Muscle of leg (tissue), 11 donors: ENCODE results near the gene PLEKHM3. TPM values are rescaled to one million over a fixed set of nuclear protein-coding genes. Genes with fewer than 3 reads are reported as not detected.
A peak's percentile ranks its signal among the peaks of the same experiment; 100 is the strongest.

Experiments used
- DNase-seq: peaks from one replicate; pipeline ENCODE4 v3.0.0; 2013
- H3K27ac ChIP-seq: one replicate; pipeline ENCODE4 v1.5.1; 2013; ENCODE audit warnings: mild to moderate bottlenecking, low read length, control low read depth
- H3K27me3 ChIP-seq: one replicate; pipeline ENCODE4 v1.6.1; 2013; ENCODE audit warnings: low read length; ENCODE audit not compliant: control insufficient read depth, insufficient read depth
- H3K36me3 ChIP-seq: one replicate; pipeline ENCODE4 v1.6.1; 2013; ENCODE audit warnings: low read length; ENCODE audit not compliant: control insufficient read depth, insufficient read depth
- H3K4me1 ChIP-seq: one replicate; pipeline ENCODE4 v1.6.1; 2013; ENCODE audit warnings: low read length; ENCODE audit not compliant: control insufficient read depth, insufficient read depth
- H3K4me3 ChIP-seq: one replicate; pipeline ENCODE4 v1.5.1; 2013; ENCODE audit warnings: low read length, control low read depth
- H3K9me3 ChIP-seq: replicated peaks from 2 replicates; pipeline ENCODE4 v1.6.1; 2013; ENCODE audit warnings: low read depth, low read length; ENCODE audit not compliant: control insufficient read depth
- WGBS: methylation state at CpG from one replicate; pipeline ENCODE4 v1.1.5; 2013; ENCODE audit warnings: missing lambda C conversion rate; ENCODE audit not compliant: insufficient coverage; 5-methylcytosine and 5-hydroxymethylcytosine counted together
- polyA plus RNA-seq, 8 donors: library from polyadenylated mRNA; unstranded; fragments of 120-200 nt; gene quantifications; one replicate each; pipeline versions ENCODE4 v1.2.1 to v1.2.3, GENCODE V29; 2013; ENCODE audit warnings: inconsistent platforms in 1 of 8, low replicate concordance in 1 of 8; ENCODE audit not compliant: insufficient read length in 8 of 8, insufficient read depth in 1 of 8
- total RNA-seq: library from RNA; stranded (reverse); fragments of 120-200 nt; gene quantifications from one replicate; pipeline ENCODE4 v1.2.4, GENCODE V29; 2013

The PLEKHM3 gene
- total and polyA plus RNA-seq, 9 donors, result 6.2 to 9.5 (median 7.4) TPM

GRCh38 chr2:208062113-208062512 is 36.8 kb upstream of the PLEKHM3 start:
- no peaks in the 10 kb centered on the region for H3K9me3 ChIP-seq
- H3K36me3 ChIP-seq, result no peaks in the 10 kb centered on the region
- DNase-seq, result peak; percentile 33
- no peak overlapping the region for H3K27ac ChIP-seq
- H3K27me3 ChIP-seq, result no peaks in the 10 kb centered on the region
- H3K4me1 ChIP-seq, result no peaks in the 10 kb centered on the region
- WGBS, result no CpG with 5 or more reads among the region's 4 CpGs
- H3K4me3 ChIP-seq, result no peak overlapping the region

GRCh38 chr2:208057108-208057507 is 31.8 kb upstream of the PLEKHM3 start:
- WGBS, result no CpG with 5 or more reads among the region's 1 CpG
- Histone ChIP-seq H3K36me3 (no peaks in the 10 kb centered on the region), H3K4me3 (no peak overlapping the region), H3K4me1 (no peaks in the 10 kb centered on the region), H3K27ac (no peak overlapping the region), H3K27me3 (no peaks in the 10 kb centered on the region), H3K9me3 (no peaks in the 10 kb centered on the region)
- no peak for DNase-seq

GRCh38 chr2:208049441-208049840 is 24.1 kb upstream of the PLEKHM3 start:
- no peak overlapping the region for H3K27ac ChIP-seq
- no peaks in the 10 kb centered on the region for H3K27me3 ChIP-seq
- H3K9me3 ChIP-seq, result no peaks in the 10 kb centered on the region
- no peaks in the 10 kb centered on the region for H3K4me1 ChIP-seq
- WGBS, result no CpG with 5 or more reads among the region's 2 CpGs
- DNase-seq, result no peak
- no peaks in the 10 kb centered on the region for H3K36me3 ChIP-seq
- H3K4me3 ChIP-seq, result no peak overlapping the region

- H3K4me1 ChIP-seq, result no peaks in the 10 kb centered on the region
- 88% methylated on average over 1 of the region's 4 CpGs for WGBS
Measured at GRCh38 chr2:208049006-208049405, 23.7 kb upstream of the PLEKHM3 start.

GRCh38 chr2:208047840-208048239 is 22.5 kb upstream of the PLEKHM3 start:
- Histone ChIP-seq H3K27me3 (no peaks in the 10 kb centered on the region), H3K4me3 (no peak overlapping the region), H3K27ac (no peak overlapping the region), H3K4me1 (no peaks in the 10 kb centered on the region), H3K36me3 (no peaks in the 10 kb centered on the region), H3K9me3 (no peaks in the 10 kb centered on the region)
- DNase-seq, result no peak
- 61% methylated on average over 2 of the region's 3 CpGs for WGBS

More at GRCh38 chr2:208049006-208049405, 23.7 kb upstream of the PLEKHM3 start:
- DNase-seq, result no peak
- Histone ChIP-seq H3K9me3 (no peaks in the 10 kb centered on the region), H3K4me3 (no peak overlapping the region), H3K36me3 (no peaks in the 10 kb centered on the region), H3K27me3 (no peaks in the 10 kb centered on the region), H3K27ac (no peak overlapping the region)

- H3K4me1 ChIP-seq, result no peaks in the 10 kb centered on the region
- no CpG with 5 or more reads among the region's 4 CpGs for WGBS
- no peaks in the 10 kb centered on the region for H3K36me3 ChIP-seq
- H3K4me3 ChIP-seq, result no peak overlapping the region
- H3K27ac ChIP-seq, result no peak overlapping the region
- H3K9me3 ChIP-seq, result no peaks in the 10 kb centered on the region
- no peak for DNase-seq
- no peaks in the 10 kb centered on the region for H3K27me3 ChIP-seq
Measured at GRCh38 chr2:208046686-208047085, 21.4 kb upstream of the PLEKHM3 start.

- Histone ChIP-seq H3K4me3 (no peak overlapping the region), H3K27ac (no peak overlapping the region), H3K27me3 (peaks cover 2% of the 10 kb centered on the region), H3K9me3 (no peaks in the 10 kb centered on the region), H3K4me1 (no peaks in the 10 kb centered on the region), H3K36me3 (no peaks in the 10 kb centered on the region)
- DNase-seq, result no peak
- 78% methylated on average over 1 of the region's 2 CpGs for WGBS
Measured at GRCh38 chr2:208042450-208042849, 17.1 kb upstream of the PLEKHM3 start.

GRCh38 chr2:208042041-208042440 is 16.7 kb upstream of the PLEKHM3 start:
- Histone ChIP-seq H3K4me3 (no peak overlapping the region), H3K36me3 (no peaks in the 10 kb centered on the region), H3K27ac (no peak overlapping the region), H3K9me3 (no peaks in the 10 kb centered on the region), H3K27me3 (peaks cover 2% of the 10 kb centered on the region), H3K4me1 (no peaks in the 10 kb centered on the region)
- 72% methylated on average over 3 of the region's 3 CpGs for WGBS
- DNase-seq, result no peak

- Histone ChIP-seq H3K36me3 (no peaks in the 10 kb centered on the region), H3K4me3 (no peak overlapping the region), H3K27me3 (peaks cover 2% of the 10 kb centered on the region), H3K9me3 (no peaks in the 10 kb centered on the region), H3K4me1 (no peaks in the 10 kb centered on the region), H3K27ac (no peak overlapping the region)
- DNase-seq, result peak; percentile 63
- WGBS, result 38% methylated on average over 4 of the region's 8 CpGs
Measured at GRCh38 chr2:208040199-208041171, 15.2 kb upstream of the PLEKHM3 start.

GRCh38 chr2:208039376-208040110 is 14.2 kb upstream of the PLEKHM3 start:
- 73% methylated on average over 9 of the region's 12 CpGs for WGBS
- no peak for DNase-seq
- Histone ChIP-seq H3K4me3 (no peak overlapping the region), H3K27me3 (peaks cover 2% of the 10 kb centered on the region), H3K36me3 (no peaks in the 10 kb centered on the region), H3K4me1 (no peaks in the 10 kb centered on the region), H3K27ac (no peak overlapping the region), H3K9me3 (no peaks in the 10 kb centered on the region)
